PFSK-1 (cell line): ENCODE measurements around the gene UVSSA.

Experiments
- FOXP2 ChIP-seq: optimal IDR thresholded peaks from 2 replicates; pipeline ENCODE3; 2011; ENCODE audit warnings: borderline replicate concordance, control low read depth, inconsistent platforms; ENCODE audit not compliant: insufficient read depth; ENCODE audit errors: extremely low read length, extremely low read depth
- POLR2AphosphoS5 ChIP-seq: IDR thresholded peaks from 2 replicates; pipeline ENCODE4 v1.6.1; 2012; ENCODE audit warnings: low read depth, mild to moderate bottlenecking, control low read depth, low read length, moderate library complexity
- SIN3A ChIP-seq: IDR thresholded peaks from 2 replicates; pipeline ENCODE4 v1.6.1; 2012; ENCODE audit warnings: mild to moderate bottlenecking, low read length, moderate library complexity, borderline replicate concordance; ENCODE audit not compliant: insufficient read depth
- TAF1 ChIP-seq: IDR thresholded peaks from 2 replicates; pipeline ENCODE4 v1.6.1; 2012; ENCODE audit warnings: low read length, control low read depth, borderline replicate concordance; ENCODE audit not compliant: insufficient read depth
- TF ChIP-seq, protein P1 (sequence below), 2 experiments: IDR thresholded peaks; 2 replicates each; pipeline versions ENCODE4 v1.6.1 to v1.8.0; 2011 to 2012; ENCODE audit warnings: low read depth in 2 of 2, low read length in 2 of 2, control low read depth in 1 of 2, inconsistent platforms in 1 of 2, mild to moderate bottlenecking in 1 of 2, moderate library complexity in 1 of 2; ENCODE audit not compliant: insufficient read depth in 1 of 2

Gene UVSSA

DNA sequence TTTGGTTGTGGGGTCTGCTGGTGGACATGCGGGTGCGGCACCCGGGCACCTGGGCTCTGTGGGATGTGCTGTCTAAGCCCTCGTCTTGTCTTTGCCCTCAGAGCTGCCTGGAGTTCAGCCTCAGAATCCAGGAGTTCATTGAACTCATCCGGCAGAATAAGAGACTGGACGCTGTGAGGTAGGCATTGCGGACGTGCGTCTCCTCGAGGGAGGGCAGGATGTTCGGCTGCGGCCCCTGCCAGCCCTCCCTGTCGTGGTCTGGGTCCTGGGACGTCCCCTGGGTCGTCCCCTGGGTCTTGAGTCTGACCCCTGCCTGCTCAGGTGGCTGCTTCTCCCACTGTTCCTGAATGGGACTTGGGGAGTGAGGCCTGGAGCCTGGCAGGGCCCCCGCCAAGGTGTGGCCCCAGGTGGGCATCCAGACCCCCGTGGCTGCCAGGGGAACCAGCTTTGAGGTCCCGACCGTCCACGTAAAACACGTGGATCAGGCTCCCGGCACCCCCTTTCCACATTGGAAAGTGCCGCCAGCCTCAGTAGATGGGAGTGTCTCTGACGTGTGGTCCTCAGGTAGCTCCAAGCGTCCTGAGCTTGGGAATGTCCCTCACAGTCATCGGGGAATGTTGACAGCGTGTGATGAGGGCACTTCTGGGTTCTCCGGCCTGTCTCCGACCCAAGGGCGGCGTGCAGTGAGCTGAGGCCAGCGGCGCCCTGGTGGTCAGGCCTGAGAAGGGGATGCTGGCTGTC lies 19.3 kb upstream of the UVSSA start:
- no peak for TF ChIP-seq POLR2AphosphoS5
- TF ChIP-seq SIN3A: no peak
- no peak for TF ChIP-seq TAF1
- TF ChIP-seq, protein P1, sequence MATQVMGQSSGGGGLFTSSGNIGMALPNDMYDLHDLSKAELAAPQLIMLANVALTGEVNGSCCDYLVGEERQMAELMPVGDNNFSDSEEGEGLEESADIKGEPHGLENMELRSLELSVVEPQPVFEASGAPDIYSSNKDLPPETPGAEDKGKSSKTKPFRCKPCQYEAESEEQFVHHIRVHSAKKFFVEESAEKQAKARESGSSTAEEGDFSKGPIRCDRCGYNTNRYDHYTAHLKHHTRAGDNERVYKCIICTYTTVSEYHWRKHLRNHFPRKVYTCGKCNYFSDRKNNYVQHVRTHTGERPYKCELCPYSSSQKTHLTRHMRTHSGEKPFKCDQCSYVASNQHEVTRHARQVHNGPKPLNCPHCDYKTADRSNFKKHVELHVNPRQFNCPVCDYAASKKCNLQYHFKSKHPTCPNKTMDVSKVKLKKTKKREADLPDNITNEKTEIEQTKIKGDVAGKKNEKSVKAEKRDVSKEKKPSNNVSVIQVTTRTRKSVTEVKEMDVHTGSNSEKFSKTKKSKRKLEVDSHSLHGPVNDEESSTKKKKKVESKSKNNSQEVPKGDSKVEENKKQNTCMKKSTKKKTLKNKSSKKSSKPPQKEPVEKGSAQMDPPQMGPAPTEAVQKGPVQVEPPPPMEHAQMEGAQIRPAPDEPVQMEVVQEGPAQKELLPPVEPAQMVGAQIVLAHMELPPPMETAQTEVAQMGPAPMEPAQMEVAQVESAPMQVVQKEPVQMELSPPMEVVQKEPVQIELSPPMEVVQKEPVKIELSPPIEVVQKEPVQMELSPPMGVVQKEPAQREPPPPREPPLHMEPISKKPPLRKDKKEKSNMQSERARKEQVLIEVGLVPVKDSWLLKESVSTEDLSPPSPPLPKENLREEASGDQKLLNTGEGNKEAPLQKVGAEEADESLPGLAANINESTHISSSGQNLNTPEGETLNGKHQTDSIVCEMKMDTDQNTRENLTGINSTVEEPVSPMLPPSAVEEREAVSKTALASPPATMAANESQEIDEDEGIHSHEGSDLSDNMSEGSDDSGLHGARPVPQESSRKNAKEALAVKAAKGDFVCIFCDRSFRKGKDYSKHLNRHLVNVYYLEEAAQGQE (IDR thresholded peaks at IDR 0.05; ENCODE audit: insufficient read depth in 1 of 2, low read depth in 2 of 2, low read length in 2 of 2): no peak
- TF ChIP-seq FOXP2: no peak

- TF ChIP-seq, protein P1 (IDR thresholded peaks at IDR 0.05; ENCODE audit: insufficient read depth in 1 of 2, low read depth in 2 of 2, low read length in 2 of 2): no peak
- no peak for TF ChIP-seq POLR2AphosphoS5
- no peak for TF ChIP-seq FOXP2
- no peak for TF ChIP-seq TAF1
- TF ChIP-seq SIN3A: no peak
Measured at GRCh38 chr4:1328267-1329155, 18.5 kb upstream of the UVSSA start.

DNA sequence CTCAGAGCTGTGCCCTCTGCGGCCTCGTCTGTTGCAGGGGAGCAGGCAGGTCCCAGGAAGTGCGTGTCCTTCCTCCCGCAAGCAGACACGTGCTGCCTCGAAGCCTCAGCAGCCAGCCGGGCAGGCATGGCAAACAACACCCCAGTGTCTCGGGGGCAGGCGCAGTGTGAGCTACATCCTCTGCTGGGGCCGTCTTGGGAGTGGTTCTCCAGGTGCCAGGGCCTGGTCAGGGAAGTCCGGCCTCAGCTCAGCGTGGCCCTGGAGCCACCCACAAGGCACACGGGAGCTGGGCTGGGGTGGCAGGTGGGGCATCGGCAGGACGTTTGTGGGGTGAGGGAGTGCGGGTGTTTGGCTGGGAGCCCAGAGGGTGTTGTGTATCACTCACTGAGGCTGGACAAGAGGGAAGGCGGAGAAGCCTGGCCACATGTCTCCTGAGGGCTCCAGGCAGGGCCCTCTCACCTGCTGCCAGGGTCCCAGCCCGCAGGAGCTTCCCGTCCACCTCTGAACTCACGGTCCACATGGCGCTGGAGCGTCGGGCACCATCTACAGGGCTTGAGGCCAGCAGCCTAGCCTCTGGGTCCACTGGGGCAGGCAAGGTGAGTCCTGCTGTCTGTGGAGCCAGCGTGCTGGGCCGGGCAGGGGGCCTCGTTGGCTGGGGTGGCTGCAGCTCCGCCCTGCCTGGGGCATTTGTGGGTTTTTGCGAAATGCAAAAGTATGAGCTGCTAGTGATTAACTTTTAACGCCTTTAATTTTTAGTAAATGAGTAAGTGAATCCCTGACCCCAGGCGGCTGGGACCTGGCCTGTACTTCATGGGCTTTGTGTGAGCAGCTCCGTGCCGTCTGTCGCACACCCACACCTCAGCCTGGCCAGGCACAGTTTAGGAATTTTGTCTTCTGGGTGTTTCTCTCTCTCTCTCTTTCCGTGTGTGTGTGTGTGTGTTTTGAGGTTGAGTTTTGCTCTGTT lies 17.3 kb upstream of the UVSSA start:
- TF ChIP-seq SIN3A (no peak), TAF1 (no peak), POLR2AphosphoS5 (no peak), FOXP2 (no peak)
- TF ChIP-seq, protein P1 (IDR thresholded peaks at IDR 0.05; ENCODE audit: insufficient read depth in 1 of 2, low read depth in 2 of 2, low read length in 2 of 2): no peak

GRCh38 chr4:1330761-1331590 lies 16.0 kb upstream of the UVSSA start:
- no peak for TF ChIP-seq FOXP2
- TF ChIP-seq SIN3A: no peak
- TF ChIP-seq, protein P1 (IDR thresholded peaks at IDR 0.05; ENCODE audit: insufficient read depth in 1 of 2, low read depth in 2 of 2, low read length in 2 of 2): no peak
- no peak for TF ChIP-seq TAF1
- TF ChIP-seq POLR2AphosphoS5: no peak
